ENCODE results near the gene TAF4.

DNA sequence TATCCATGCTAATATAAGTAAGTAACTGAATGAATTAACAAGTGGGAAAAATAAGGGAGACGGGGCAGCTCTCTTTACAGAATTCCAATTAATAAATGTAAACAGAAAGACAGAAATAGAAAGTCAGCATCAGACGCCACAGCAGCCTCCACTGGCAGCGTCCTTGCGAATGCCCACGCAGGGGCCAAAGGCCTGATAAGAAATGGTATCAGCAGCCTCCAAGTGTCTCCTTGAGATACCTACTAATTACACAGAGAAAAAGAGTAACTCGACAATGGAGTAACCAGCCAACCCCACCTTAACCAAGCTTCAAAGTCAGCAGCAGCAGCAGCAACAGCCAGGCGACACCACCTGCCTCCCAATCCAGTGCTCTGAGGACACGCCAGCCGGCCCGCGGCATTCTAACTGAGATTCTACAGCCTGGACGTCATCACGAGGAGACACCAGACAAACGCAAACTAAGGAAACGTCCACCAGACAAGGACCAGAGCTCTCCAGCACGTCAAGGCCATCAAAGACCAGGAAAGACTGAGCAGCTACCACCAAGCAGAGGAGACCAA lies 78.8 kb downstream of the TAF4 start:
- TF ChIP-seq, protein P1, sequence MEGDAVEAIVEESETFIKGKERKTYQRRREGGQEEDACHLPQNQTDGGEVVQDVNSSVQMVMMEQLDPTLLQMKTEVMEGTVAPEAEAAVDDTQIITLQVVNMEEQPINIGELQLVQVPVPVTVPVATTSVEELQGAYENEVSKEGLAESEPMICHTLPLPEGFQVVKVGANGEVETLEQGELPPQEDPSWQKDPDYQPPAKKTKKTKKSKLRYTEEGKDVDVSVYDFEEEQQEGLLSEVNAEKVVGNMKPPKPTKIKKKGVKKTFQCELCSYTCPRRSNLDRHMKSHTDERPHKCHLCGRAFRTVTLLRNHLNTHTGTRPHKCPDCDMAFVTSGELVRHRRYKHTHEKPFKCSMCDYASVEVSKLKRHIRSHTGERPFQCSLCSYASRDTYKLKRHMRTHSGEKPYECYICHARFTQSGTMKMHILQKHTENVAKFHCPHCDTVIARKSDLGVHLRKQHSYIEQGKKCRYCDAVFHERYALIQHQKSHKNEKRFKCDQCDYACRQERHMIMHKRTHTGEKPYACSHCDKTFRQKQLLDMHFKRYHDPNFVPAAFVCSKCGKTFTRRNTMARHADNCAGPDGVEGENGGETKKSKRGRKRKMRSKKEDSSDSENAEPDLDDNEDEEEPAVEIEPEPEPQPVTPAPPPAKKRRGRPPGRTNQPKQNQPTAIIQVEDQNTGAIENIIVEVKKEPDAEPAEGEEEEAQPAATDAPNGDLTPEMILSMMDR (IDR thresholded peaks at IDR 0.05), result no peak
- no peak for TF ChIP-seq POLR2A (IDR thresholded peaks at IDR 0.05)

Data from body of pancreas (tissue), 4 donors.